Lower lobe of right lung (tissue), 2 donors: ENCODE data around the gene PARVA. TPM values are rescaled to one million over a fixed set of nuclear protein-coding genes. Genes with fewer than 3 reads are reported as not detected.

Experiments
- ATAC-seq, 2 donors: fragments of 200-7000 bp; cut with Tn5 transposase; one replicate each; pipeline ENCODE4 v1.9.1; 2020 to 2022; ENCODE audit warnings: mild to moderate bottlenecking in 2 of 2, moderate library complexity in 2 of 2
- DNase-seq: peaks from one replicate; pipeline ENCODE4 v3.0.0-alpha.2; 2020
- H3K27ac ChIP-seq: fragments of 200-600 bp; one replicate; pipeline ENCODE4 v1.8.0; 2022
- H3K27me3 ChIP-seq: fragments of 200-600 bp; one replicate; pipeline ENCODE4 v1.8.0; 2022; ENCODE audit warnings: low read depth
- H3K36me3 ChIP-seq: fragments of 200-600 bp; one replicate; pipeline ENCODE4 v1.8.0; 2022; ENCODE audit warnings: mild to moderate bottlenecking
- H3K4me1 ChIP-seq: fragments of 200-600 bp; one replicate; pipeline ENCODE4 v1.8.0; 2022
- H3K4me3 ChIP-seq: fragments of 200-600 bp; one replicate; pipeline ENCODE4 v1.8.0; 2022; ENCODE audit warnings: mild to moderate bottlenecking
- H3K9me3 ChIP-seq: fragments of 200-600 bp; one replicate; pipeline ENCODE4 v1.8.0; 2022
- CTCF ChIP-seq: fragments of 200-600 bp; IDR thresholded peaks from one replicate; pipeline ENCODE4 v1.8.0; 2022; ENCODE audit warnings: antibody characterized with exemption, mild to moderate bottlenecking
- intact Hi-C: fragments of 100-400 bp; cut with DNase I; formaldehyde crosslinking; loops from one replicate; pipeline ENCODE4 v1.11.0; 2022
- total RNA-seq: library from RNA; stranded (reverse); fragmentation: NEBNext Ultra II Directional; extraction: Animal tissue kit (Norgen Biotek cat#: 25700); gene quantifications from one replicate; pipeline ENCODE4 v1.2.1, GENCODE V29; 2021
- donor health status: DM: no; HTN: yes; CAD: no; lungs with severe emphysema.

The PARVA gene
- total RNA-seq, 1 donor from 2014 or later, result 58.3 TPM

GRCh38 chr11:12496181-12497025 lies 119.0 kb downstream of the PARVA start:
- Histone ChIP-seq H3K4me1 (no peaks in the 10 kb centered on the region), H3K27me3 (no peaks in the 10 kb centered on the region), H3K27ac (no peak overlapping the region), H3K9me3 (no peaks in the 10 kb centered on the region), H3K4me3 (no peak overlapping the region), H3K36me3 (peaks cover 22% of the 10 kb centered on the region)
- DNase-seq (no peak), ATAC-seq (peak in 1 of 2 donors; percentile 30)
- TF ChIP-seq CTCF, result no peak
- intact Hi-C loops, result no loop called here

DNA sequence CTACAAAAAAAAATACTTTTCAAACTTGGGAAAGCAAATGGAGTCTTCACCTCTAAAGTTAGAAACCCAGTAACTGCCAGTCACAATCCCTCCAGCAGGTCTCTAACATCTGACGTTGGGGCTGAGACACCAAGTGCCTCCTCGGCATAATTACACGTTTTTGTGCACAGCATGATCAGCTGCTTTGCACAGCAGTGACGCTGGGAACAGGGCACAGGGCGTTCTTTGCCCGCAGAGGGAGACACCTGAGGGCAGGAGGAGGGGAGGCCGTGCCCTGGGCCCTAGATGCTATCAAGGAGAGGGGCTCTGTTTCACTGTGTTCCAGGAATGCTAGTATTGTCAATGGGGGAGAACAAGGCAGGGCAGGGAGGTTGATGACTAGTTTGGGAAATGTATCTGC lies 120.1 kb downstream of the PARVA start:
- Histone ChIP-seq H3K27ac (no peak overlapping the region), H3K4me1 (no peaks in the 10 kb centered on the region), H3K27me3 (no peaks in the 10 kb centered on the region), H3K36me3 (peaks cover 22% of the 10 kb centered on the region), H3K4me3 (no peak overlapping the region), H3K9me3 (no peaks in the 10 kb centered on the region)
- no peak for TF ChIP-seq CTCF
- intact Hi-C loops, result no loop called here
- DNase-seq (no peak), ATAC-seq (no peak)

GRCh38 chr11:12499071-12499470 lies 121.7 kb downstream of the PARVA start:
- Histone ChIP-seq H3K9me3 (no peaks in the 10 kb centered on the region), H3K27ac (no peak overlapping the region), H3K27me3 (no peaks in the 10 kb centered on the region), H3K4me3 (no peak overlapping the region), H3K4me1 (no peaks in the 10 kb centered on the region), H3K36me3 (peaks cover 27% of the 10 kb centered on the region)
- DNase-seq (no peak), ATAC-seq (no peak)
- TF ChIP-seq CTCF, result no peak
- intact Hi-C loops, result no loop called here

GRCh38 chr11:12502046-12502445 lies 124.7 kb downstream of the PARVA start:
- no peak for DNase-seq
- Histone ChIP-seq H3K36me3 (peaks cover 25% of the 10 kb centered on the region), H3K27ac (no peak overlapping the region), H3K4me3 (no peak overlapping the region), H3K9me3 (no peaks in the 10 kb centered on the region), H3K4me1 (no peaks in the 10 kb centered on the region), H3K27me3 (no peaks in the 10 kb centered on the region)
- no peak for ATAC-seq
- intact Hi-C loops, result no loop called here
- TF ChIP-seq CTCF, result no peak

DNA sequence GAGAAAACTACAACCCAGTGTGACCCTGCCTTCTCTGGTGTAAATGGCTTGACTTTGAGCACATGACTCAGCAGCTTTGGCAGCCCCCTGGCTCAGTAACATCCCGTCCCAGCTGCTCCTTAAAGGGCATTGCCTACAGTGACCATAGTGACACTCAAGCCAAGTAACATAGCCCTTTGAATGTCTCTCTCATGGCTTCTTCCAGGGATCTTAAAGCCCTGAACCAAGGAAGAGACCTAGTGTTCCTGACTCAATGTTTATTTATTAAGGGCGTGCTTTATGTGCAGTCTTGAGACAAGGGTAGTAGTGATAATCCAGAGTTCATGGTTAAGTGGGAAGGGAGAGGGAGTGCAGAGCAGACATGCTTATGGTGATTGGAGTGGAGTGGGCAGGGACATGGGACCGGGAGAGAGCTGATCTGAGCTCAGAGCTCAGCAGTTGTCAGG lies 125.7 kb downstream of the PARVA start:
- no peak for DNase-seq
- intact Hi-C loops, result no loop called here
- peak; percentile 21 to 24 for ATAC-seq
- no peaks in the 10 kb centered on the region for H3K4me1 ChIP-seq
- H3K27ac ChIP-seq, result no peak overlapping the region
- no peaks in the 10 kb centered on the region for H3K9me3 ChIP-seq
- TF ChIP-seq CTCF, result no peak
- H3K27me3 ChIP-seq, result no peaks in the 10 kb centered on the region
- H3K4me3 ChIP-seq, result no peak overlapping the region
- H3K36me3 ChIP-seq, result peaks cover 16% of the 10 kb centered on the region
